HG03378 (cell line): Measurements from ENCODE around the gene SH3BGRL2.

Experiments used
- ATAC-seq: cut with Tn5 transposase; IDR thresholded peaks from one replicate; pipeline ENCODE4 v1.9.1; 2021; ENCODE audit warnings: mild to moderate bottlenecking, moderate library complexity; ENCODE audit not compliant: unreplicated experiment

The SH3BGRL2 gene

DNA sequence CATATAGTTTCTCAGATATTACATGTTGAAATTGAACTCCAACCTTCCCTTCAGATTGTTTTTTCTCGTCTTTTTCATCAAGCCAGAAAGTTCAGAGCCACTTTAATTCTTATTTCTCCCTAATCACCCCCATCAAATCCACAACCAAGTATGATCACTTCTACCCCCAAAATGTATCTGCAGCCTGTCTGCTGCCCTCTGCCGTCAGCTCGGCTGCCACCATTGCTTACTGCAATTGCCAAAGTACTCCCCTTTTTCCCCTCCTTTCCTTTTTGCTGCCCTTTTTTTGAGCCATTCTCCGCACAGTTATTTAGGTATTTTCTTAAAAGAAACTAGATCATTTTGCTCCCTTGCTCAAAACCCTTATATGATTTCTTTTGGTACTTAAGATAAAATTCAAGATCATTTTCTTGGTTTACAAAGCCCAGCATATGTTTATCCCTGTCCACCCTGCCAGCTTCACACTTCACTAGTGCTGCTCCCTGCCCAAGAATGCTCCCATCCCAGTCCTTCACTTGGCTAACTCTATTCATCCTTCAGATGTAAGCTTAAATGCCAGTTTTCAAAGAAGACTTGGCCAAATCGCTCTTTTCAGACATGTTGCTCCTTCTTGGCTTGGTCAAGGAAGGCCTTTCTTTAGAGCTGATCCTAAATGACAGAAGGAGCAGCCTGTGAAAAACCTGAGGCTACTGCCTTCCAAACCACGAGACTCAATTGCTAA is 63.7 kb downstream of the SH3BGRL2 start:
- no peak for ATAC-seq

DNA sequence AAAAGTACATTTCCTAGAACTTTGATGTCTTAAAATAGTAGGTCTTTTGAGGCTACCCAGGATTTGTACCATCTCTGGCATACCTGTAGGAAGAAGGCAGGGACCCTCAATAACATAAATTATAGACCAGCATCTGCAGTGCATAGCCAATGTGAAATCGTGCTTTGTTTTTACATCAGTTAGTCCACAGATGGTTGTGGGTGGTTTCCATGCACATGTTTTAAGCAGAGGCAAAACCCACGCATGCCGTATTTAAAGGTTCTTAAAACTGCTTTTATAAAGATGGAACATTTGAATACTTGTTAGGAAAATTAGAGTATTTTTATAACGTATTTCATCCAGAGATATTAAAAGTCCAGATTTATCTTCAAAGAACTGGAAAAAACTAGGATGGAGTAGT is 66.3 kb downstream of the SH3BGRL2 start:
- no peak for ATAC-seq

- ATAC-seq: no peak
Observed at GRCh38 chr6:79699606-79700005, 68.5 kb downstream of the SH3BGRL2 start.

- ATAC-seq: no peak
Observed at GRCh38 chr6:79702691-79703090, 71.6 kb downstream of the SH3BGRL2 start.

- no peak for ATAC-seq
Observed at GRCh38 chr6:79704200-79704599, 73.1 kb downstream of the SH3BGRL2 start.

- ATAC-seq: no peak
Observed at GRCh38 chr6:79705456-79705995, 74.4 kb downstream of the SH3BGRL2 start.

- no peak for ATAC-seq
Observed at GRCh38 chr6:79706527-79706926, 75.4 kb downstream of the SH3BGRL2 start.

DNA sequence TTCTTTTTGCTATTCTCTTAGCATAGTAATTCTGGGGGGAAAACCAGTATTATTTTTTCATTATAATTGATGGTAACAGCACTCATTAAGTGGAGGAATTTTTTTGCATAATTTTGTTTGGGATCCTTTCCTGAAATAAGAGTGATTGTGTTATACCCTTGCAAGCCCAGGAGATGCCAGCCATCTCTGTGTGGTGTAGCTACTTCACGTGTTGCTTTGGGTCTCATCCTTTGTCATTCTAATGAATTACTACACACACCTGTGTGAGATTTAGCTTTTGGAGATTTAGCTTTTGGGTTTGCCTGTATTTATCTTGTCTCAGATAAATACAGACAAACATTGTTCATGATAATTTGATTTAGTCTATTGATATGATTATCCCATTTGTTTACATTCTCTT is 76.5 kb downstream of the SH3BGRL2 start:
- ATAC-seq: no peak

DNA sequence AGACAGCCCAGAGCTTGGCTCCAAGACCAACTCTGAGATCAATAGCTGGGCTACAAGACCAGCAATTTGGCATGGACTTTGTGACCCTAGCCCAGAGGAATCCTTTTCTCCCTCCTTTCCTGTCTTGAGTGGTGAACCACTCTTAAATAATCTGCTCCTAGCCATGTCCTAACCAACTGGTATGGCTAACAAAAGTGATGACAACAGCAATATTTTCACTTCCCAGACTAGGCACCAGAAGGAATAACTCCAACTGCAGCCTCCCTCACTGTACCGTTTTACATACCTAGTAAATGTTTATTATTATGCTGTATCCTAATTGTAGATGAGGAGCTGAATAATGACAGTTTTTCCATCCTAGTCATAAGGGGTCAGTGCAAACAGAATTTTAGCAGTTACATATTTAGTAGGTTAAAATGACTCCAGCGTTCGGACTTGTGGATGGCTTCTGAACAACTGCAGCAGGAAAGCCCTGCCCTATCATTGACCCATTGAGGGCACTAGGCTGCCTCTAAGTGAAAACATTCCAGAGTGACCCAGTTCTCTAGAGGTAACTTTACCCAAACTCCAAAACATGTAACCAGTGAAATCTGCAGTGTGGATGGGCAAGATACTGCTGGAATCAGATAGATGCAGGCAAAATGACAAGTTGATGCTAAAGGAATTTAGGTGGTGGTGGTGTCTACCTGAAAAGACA is 77.1 kb downstream of the SH3BGRL2 start:
- no peak for ATAC-seq

GRCh38 chr6:79710127-79710526 is 79.0 kb downstream of the SH3BGRL2 start:
- ATAC-seq: no peak

DNA sequence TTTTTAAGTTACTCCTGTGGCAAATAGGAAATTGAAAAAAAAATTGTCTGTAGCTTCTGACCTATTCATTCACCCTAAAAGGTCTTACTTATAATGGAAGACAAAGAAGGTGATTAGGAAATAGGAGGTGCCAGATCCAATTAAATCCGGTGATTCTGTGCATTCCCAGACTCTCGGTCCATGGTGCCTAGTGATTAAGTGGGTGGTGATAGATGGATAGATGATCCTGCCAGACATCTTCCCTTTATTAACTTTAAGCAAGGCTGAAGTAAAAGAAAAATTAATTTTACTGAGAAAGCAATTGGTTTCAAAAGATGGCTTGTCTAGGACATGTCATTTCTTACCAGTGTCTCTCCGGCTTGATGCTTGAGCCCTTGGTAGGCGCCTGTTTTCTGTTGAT is 80.0 kb downstream of the SH3BGRL2 start:
- no peak for ATAC-seq

- no peak for ATAC-seq
Observed at GRCh38 chr6:79712144-79712543, 81.0 kb downstream of the SH3BGRL2 start.

DNA sequence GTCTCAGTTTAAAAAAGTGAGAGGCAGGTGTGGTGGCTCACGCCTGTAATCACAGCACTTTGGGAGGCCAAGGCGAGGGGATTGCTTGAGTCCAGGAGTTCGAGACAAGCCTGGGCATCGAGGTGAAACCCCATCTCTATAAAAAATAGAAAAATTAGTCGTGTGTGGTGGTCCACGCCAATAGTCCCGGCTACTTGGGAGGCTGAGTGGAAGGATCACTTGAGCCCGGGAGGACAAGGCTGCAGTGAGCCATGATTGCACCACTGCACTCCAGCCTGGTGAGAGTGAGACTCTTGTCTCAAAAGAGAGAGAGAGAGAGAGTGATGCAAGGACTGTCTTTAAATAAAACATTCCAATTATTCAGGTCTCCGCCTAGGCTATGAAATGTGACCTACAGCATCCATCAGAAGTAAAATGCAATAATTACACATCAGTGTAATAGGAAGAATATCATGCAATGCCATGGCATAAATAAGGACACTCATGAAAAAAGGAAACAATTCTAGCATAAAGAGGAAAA is 81.5 kb downstream of the SH3BGRL2 start:
- ATAC-seq: no peak

DNA sequence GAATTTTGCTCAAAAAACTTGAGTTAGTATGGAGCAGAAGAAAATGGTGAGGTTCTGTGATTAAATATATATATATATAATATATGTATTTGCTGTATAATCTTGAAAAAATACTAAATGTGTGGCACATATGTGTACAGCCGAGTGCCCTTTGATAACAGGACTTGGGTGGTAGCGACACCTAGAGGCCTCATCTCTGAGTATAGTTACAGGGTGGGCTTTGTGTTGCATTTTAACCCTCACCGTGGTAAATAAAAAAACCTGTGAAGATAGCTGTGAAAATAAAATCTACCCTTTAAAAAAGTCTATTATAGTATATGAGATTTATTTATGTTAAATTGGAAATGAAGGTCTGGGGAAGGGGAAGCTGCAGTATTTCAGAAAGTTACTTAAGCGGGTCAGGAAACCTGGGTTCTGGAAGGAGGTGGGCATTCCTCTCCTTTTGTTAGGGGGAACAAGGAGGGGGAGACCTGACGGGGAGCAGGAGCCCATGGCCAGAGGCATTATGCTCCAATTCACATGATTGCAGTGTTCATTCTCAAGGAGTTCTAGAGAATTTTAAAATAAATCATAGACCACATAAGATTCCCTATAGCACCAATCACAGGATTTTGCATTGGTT is 82.7 kb downstream of the SH3BGRL2 start:
- peak; percentile 73 for ATAC-seq

DNA sequence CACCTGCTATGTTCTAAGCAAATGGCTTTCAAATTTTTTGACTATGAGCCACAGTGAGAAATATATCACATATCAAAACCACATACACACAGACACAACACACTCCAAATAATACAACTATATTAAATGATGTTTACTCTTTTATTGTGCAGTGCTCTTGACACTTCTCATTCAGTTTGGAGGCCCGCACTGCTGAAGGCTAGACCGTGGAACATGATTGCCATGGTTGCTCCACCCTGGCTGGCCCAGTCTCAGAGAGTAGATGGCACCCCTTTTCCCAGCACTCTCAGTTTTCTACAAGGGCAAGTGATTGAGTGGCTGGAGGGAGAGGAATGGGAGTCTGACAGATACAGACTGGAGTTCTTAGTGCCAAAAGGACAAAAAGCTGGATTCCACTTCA is 86.9 kb downstream of the SH3BGRL2 start:
- no peak for ATAC-seq

DNA sequence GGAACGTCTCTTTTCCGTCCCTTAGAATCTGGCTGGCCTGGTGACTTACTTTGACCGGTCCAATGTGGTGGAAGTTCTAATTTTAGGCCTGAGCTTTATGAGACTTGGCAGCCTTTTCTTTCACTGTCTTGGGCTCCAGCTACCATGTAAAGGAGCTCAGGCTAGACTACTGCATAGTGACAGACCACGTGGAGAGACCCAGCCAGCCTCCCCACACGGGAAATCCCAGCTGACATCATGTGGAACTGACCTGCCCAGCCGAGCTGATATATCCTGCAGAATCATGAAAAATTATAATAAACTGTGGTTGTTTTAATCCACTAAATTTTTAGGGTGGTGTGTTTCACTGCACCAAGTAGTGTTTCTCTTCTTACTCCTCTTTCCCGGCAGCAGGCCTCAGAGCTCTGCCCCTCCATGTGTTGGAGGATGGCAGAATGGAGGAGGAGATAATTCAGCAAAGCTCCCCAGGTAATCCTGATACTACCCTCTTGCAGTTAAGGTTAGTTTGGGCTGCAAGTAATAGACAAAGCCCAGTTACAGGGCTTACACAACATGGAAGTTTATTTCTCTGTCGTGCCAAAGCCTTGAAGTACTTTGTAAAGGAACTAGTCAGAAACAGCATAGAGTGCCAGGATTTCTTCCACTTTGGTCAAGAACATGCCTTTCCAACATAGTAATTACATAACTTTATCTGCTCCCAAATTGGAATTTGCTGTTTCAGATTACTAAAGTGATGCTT is 87.5 kb downstream of the SH3BGRL2 start:
- ATAC-seq: no peak

- no peak for ATAC-seq
Observed at GRCh38 chr6:79719248-79719960, 88.3 kb downstream of the SH3BGRL2 start.

DNA sequence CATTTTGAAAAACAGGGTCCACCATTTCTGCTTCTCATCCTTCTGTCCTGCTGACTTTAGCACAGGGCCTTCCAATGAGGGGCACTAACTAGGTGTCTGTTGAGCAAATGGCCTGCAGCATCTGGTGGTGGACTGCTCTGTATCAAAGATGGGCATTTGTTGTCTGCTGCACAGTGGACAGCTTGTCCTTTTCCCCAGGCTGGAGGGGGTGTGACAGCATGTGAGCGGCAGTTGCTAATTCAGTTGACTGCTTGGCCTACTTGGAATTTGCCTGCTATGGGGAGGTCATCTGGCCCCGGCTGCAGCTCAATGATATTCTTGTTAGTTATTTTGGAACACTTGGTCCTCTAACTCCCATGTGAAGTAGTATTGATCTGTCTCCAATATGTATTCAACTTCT is 93.7 kb downstream of the SH3BGRL2 start:
- no peak for ATAC-seq

GRCh38 chr6:79731471-79731870 is 100.3 kb downstream of the SH3BGRL2 start:
- no peak for ATAC-seq

GRCh38 chr6:79733388-79733787 is 102.3 kb downstream of the SH3BGRL2 start:
- no peak for ATAC-seq
